Small intestine (tissue), 7 donors: ENCODE measurements around the gene ASIC1. TPM values are rescaled to one million over a fixed set of nuclear protein-coding genes. Genes with fewer than 3 reads are reported as not detected.

ENCODE experiments used
- DNase-seq, 2 donors: peaks; one replicate each; pipeline versions ENCODE4 v3.0.0 to v3.0.0-alpha.2; 2013
- FAIRE-seq: peaks from 2 replicates; lab custom pipeline; 2012; peaks lifted over from hg19 to GRCh38; lab: Jason Lieb, UNC
- H3K27ac ChIP-seq, 3 donors: one replicate each; pipeline ENCODE4 v1.5.1; 2013; ENCODE audit warnings: low read length in 2 of 3, mild to moderate bottlenecking in 2 of 3, control low read depth in 1 of 3, inconsistent platforms in 1 of 3, low read depth in 1 of 3, moderate library complexity in 1 of 3
- H3K27me3 ChIP-seq, 3 donors: one replicate each; pipeline ENCODE4 v1.6.1; 2013; ENCODE audit warnings: low read length in 3 of 3, inconsistent platforms in 1 of 3; ENCODE audit not compliant: control insufficient read depth in 3 of 3, insufficient read depth in 3 of 3
- H3K36me3 ChIP-seq, 3 donors: one replicate each; pipeline ENCODE4 v1.6.1; 2013; ENCODE audit warnings: low read length in 3 of 3, inconsistent platforms in 1 of 3, low read depth in 1 of 3, mild to moderate bottlenecking in 1 of 3, moderate library complexity in 1 of 3; ENCODE audit not compliant: control insufficient read depth in 3 of 3, insufficient read depth in 2 of 3
- H3K4me1 ChIP-seq, 3 donors: one replicate each; pipeline ENCODE4 v1.6.1; 2013; ENCODE audit warnings: low read length in 2 of 3, inconsistent platforms in 1 of 3, low read depth in 1 of 3, mild to moderate bottlenecking in 1 of 3, moderate library complexity in 1 of 3; ENCODE audit not compliant: control insufficient read depth in 3 of 3, insufficient read depth in 2 of 3
- H3K4me3 ChIP-seq, 3 donors: one replicate each; pipeline ENCODE4 v1.5.1; 2013; ENCODE audit warnings: low read length in 3 of 3, control low read depth in 1 of 3, inconsistent platforms in 1 of 3, low read depth in 1 of 3, mild to moderate bottlenecking in 1 of 3, moderate library complexity in 1 of 3
- H3K9me3 ChIP-seq, 2 donors: one replicate each; pipeline ENCODE4 v1.6.1; 2013; ENCODE audit warnings: low read depth in 1 of 2, low read length in 1 of 2; ENCODE audit not compliant: control insufficient read depth in 2 of 2, insufficient read depth in 1 of 2
- WGBS, 3 donors: extraction: QIAGEN DNeasy Blood & Tissue Kit; methylation state at CpG; one replicate each; pipeline ENCODE4 v1.1.7; 2013; 5-methylcytosine and 5-hydroxymethylcytosine counted together
- polyA plus RNA-seq, 4 donors: library from polyadenylated mRNA; stranded (reverse) in 3 of 4; unstranded in 1 of 4; fragments of 200-250 nt in 3 of 4; fragments of 120-200 nt in 1 of 4; gene quantifications; one replicate each; pipeline versions ENCODE4 v1.2.1 to v1.2.3, GENCODE V29; 2013
- donor health status: healthy with polysubstance abuse.
- donor health status: control.
- donor health status: control.
- donor health status: Bipolar disorder and iron deficiency.
- donor health status: healthy.

Gene ASIC1
- polyA plus RNA-seq, 4 donors = 0.81 to 2.2 (median 0.85) TPM; not detected in 1

DNA sequence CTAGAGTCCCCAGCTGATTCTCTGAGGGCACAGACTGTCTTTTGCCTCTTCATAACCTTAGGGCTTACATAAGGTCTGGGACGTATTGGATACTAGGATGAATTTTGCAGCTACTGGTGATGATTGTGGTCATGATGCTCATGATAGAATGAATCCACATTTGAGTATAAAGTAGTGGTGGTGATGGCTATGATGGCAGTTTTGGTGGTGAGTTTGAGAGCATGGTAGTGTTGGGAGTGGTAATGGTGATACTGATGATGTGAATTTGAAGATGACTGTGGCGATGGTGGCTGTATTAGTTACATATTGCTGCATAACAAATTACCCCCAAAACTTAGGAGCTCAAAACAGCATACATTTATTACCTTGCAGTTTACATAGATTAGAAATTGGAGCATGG lies 14.1 kb upstream of the ASIC1 start:
- FAIRE-seq = no peak
- H3K27ac ChIP-seq = no peak overlapping the region
- H3K4me1 ChIP-seq = peaks cover 0 to 5% (median 0%) of the 10 kb centered on the region in 3 donors
- DNase-seq = no peak
- no peaks in the 10 kb centered on the region for H3K9me3 ChIP-seq
- 89 to 94% (median 93%) methylated on average over 2 of the region's 2 CpGs for WGBS, 3 donors
- no peak overlapping the region for H3K4me3 ChIP-seq
- peaks cover 0 to 3% (median 0%) of the 10 kb centered on the region in 3 donors for H3K27me3 ChIP-seq
- no peaks in the 10 kb centered on the region for H3K36me3 ChIP-seq

DNA sequence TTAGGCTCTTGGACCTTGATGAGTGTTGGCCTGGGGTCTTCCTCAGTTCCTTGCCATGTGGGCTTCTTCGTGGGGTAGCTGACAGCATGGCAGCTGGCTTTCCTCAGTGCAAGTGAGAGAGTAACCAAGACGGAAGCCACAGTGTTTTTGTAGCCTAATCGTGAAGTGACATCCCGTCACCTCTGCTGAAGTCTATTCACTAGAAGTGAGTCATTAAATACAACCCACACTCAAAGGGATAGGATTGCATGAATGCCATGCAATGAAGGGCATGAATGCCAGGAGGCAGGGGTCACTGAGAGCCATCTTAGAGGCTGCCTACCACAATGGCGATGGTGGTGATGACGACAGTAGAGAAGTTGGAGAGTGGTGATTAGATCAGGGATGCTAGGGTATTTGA lies 13.5 kb upstream of the ASIC1 start:
- 73 to 88% (median 87%) methylated on average over 6 of the region's 6 CpGs for WGBS, 3 donors
- peaks cover 0 to 3% (median 0%) of the 10 kb centered on the region in 3 donors for H3K27me3 ChIP-seq
- no peak overlapping the region for H3K4me3 ChIP-seq
- FAIRE-seq = no peak
- H3K9me3 ChIP-seq = no peaks in the 10 kb centered on the region
- no peak overlapping the region for H3K27ac ChIP-seq
- DNase-seq = no peak
- H3K4me1 ChIP-seq = peaks cover 0 to 5% (median 0%) of the 10 kb centered on the region in 3 donors
- H3K36me3 ChIP-seq = no peaks in the 10 kb centered on the region

DNA sequence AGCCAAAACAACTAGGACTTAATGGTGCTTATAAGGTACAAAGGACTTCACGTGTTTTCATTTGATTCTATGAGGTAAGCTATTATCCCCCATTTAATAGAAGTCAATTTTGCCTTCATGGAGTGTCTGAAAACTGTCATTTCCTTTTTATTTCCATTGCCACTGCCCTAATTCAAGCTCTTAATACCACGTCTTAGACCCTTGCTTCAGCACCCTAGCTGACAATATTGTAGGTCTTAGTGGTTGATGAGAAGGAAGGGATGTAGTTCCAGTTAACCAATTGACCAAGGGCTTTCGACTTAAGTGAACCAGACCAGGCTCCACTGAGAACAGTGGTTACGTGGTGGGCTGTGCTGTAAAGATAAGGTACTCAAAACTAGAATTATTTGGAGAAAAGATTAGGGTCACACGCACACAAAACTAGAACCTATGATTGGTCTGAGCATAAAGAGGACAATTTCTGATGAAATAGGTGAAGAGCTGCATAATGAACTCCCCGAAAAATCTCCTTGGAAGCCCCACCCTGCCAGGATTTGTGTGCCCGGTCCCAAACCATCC lies 9.6 kb upstream of the ASIC1 start:
- FAIRE-seq (no peak), DNase-seq (no peak)
- H3K27me3 ChIP-seq = peaks cover 0 to 23% (median 3%) of the 10 kb centered on the region in 3 donors
- WGBS, 3 donors = 87 to 91% (median 90%) methylated on average over 7 of the region's 7 CpGs
- no peaks in the 10 kb centered on the region for H3K36me3 ChIP-seq
- H3K4me1 ChIP-seq = peaks cover 0 to 16% (median 2%) of the 10 kb centered on the region in 3 donors
- H3K27ac ChIP-seq = no peak overlapping the region
- H3K4me3 ChIP-seq = no peak overlapping the region
- H3K9me3 ChIP-seq = no peaks in the 10 kb centered on the region

DNA sequence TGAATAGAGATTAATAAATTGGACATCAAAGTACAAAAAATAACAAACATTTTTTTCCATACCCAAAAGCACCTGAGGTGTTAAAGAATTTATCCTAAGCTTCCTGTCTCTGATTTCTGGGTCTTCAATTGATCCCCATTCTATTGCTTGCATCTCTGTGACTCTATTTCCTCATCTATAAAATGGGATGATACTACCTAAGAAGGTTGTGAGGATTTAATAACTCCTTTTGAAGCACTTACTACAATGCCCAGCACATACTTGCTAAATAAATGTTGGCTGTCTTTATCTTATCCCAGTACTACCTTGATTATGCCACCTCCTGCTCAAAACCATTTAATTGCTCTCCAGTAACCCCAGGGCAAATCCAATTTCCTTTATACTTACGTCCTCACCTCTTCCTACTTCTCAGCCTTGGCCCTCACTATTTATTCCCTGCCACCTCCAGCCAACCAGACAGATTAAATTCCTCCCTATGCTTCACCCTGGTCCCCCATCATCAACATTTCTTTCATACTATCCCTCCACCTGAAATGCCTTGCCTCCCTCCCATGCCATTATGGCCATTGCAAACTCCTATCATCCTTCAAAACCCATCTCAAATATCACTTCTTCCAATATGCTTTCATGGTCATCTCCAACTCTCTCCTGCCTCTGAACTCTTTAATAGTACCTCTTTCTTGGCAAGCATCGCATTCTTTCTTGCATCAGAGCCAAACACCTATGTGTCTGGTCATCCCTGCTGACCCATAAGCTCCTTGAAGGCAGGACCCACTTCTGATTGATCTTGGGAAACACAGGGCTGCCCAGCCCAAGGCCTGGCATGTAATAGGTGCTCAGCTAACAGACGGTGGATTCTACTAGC lies 7.9 kb upstream of the ASIC1 start:
- Histone ChIP-seq H3K36me3 (no peaks in the 10 kb centered on the region), H3K4me3 (no peak overlapping the region), H3K27me3 (peaks cover 0 to 23% (median 3%) of the 10 kb centered on the region in 3 donors), H3K4me1 (peaks cover 0 to 16% (median 2%) of the 10 kb centered on the region in 3 donors), H3K27ac (no peak overlapping the region), H3K9me3 (no peaks in the 10 kb centered on the region)
- no peak for FAIRE-seq
- WGBS, 3 donors = 70 to 81% (median 71%) methylated on average over 3 of the region's 3 CpGs
- DNase-seq = no peak

DNA sequence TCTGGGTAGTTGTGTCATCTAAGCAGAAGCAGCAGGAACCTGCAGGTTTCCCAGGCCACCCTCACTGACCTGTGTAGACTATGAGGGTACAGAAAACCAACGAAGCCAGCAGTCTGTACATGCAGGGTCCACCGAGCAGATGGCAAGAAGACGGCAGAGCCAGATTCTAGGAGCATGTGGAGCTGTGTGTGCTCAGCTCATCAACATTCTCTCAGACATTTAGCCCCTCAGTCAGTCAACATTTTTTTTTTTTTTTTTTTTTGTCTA lies 7.3 kb upstream of the ASIC1 start:
- H3K27ac ChIP-seq = no peak overlapping the region
- no peak for DNase-seq
- no peaks in the 10 kb centered on the region for H3K9me3 ChIP-seq
- no peak overlapping the region for H3K4me3 ChIP-seq
- peaks cover 0 to 16% (median 2%) of the 10 kb centered on the region in 3 donors for H3K4me1 ChIP-seq
- H3K36me3 ChIP-seq = no peaks in the 10 kb centered on the region
- FAIRE-seq = no peak
- 56 to 68% (median 64%) methylated on average over 3 of the region's 3 CpGs for WGBS, 3 donors
- H3K27me3 ChIP-seq = peaks cover 0 to 23% (median 3%) of the 10 kb centered on the region in 3 donors

DNA sequence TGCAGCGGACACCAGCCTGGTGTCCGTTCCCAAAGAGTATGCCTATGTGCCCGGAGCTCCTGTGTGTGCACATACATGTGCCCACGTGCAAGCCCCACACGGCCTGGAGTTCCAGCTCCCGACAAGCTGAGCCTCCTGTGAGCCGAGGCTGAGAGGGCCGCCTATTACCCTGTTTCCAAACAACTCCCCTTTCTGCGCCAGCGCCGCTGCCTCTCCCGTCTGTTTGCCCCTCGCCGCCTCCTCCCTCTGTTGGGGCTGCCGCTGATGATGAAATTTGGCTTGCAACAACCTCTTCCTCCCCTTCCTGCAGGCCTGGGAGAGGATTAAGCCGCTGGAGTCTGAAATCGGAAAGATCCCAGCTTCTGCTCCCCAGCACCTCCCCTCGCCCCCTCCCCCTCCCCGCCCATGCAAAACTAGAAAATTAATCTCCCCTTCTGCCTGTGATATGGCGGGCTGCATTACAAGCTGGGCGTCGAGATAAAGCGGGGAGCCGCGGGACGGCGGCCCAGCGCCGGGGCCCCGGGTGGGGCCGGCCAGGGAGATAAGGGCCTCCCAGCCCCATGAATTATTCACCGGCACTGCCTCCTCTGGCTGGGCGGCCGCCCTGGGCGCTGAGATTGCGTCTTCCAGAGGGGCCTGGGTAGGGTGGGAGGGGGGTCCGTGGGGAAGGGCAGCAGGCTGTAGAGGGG lies 6.8 kb upstream of the ASIC1 start:
- WGBS, 3 donors = 4 to 7% (median 5%) methylated on average over 31 to 37 of the region's 37 CpGs
- Histone ChIP-seq H3K36me3 (no peaks in the 10 kb centered on the region), H3K27me3 (peaks cover 0 to 26% (median 3%) of the 10 kb centered on the region in 3 donors), H3K27ac (no peak overlapping the region), H3K9me3 (no peaks in the 10 kb centered on the region), H3K4me3 (peak overlapping the region in 2 of 3 donors; percentile 6 to 16), H3K4me1 (peaks cover 0 to 16% (median 2%) of the 10 kb centered on the region in 3 donors)
- FAIRE-seq (no peak), DNase-seq (peak; percentile 49 to 74)

DNA sequence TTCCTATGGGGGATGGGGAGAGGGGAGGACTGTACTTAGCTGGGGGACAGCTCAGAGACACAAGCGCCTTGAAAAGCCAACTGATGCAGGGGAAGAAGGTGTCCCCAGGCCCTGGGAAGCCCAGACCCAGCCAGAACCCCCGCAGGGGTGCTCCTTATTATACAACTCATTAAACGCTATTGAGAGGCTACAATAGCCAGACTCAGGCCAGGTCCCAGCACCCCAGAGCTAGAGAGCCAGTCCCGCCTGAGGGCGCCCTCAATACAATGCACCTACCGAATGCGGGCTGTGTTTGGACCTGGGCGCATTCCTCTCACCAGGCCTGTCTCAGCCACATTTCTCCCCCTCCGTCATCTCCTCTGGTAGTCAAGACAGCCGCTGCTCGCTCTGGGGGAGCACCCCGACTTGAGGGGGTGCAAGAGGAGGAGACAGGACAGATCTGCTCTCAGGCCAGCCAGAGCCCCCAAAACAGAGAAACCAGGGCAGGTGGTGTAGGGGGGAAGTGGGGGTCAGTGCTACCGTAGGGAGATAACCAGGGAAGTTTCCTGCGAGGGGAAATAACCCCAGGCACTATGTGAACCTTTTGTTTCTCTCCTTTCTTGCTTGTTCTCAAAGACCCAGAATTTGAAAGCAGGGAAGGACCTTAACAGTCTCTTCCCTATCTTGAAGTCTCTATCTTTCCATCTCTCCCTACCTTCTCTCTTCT lies 6.1 kb upstream of the ASIC1 start:
- no peaks in the 10 kb centered on the region for H3K9me3 ChIP-seq
- 62 to 69% (median 63%) methylated on average over 14 of the region's 14 CpGs for WGBS, 3 donors
- peaks cover 0 to 21% (median 2%) of the 10 kb centered on the region in 3 donors for H3K4me1 ChIP-seq
- H3K27ac ChIP-seq = no peak overlapping the region
- no peak overlapping the region for H3K4me3 ChIP-seq
- no peaks in the 10 kb centered on the region for H3K36me3 ChIP-seq
- DNase-seq (no peak), FAIRE-seq (no peak)
- peaks cover 0 to 33% (median 3%) of the 10 kb centered on the region in 3 donors for H3K27me3 ChIP-seq

DNA sequence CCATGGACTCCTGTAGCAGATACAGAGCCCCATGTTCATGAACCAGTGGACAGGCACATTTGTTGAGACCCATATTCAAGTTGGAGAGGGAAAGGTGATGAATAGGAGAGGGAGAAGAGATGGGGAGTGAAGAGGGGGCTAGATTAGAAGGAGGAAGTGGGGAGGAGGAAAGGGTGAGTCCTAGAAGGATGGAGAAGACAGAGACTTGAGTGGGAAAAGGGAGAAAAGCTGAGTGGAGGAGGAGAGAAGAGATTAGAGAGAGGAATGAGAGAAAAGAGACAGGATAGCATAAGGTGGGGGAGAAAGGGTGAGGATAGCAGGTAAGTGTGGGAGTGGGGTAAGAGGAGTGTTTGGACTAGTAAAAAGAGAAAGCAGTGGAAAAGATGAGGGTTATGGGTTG lies 4.9 kb upstream of the ASIC1 start:
- Histone ChIP-seq H3K9me3 (no peaks in the 10 kb centered on the region), H3K36me3 (no peaks in the 10 kb centered on the region), H3K4me3 (no peak overlapping the region), H3K27me3 (peaks cover 5 to 40% (median 8%) of the 10 kb centered on the region in 3 donors), H3K4me1 (peaks cover 0 to 30% (median 2%) of the 10 kb centered on the region in 3 donors), H3K27ac (no peak overlapping the region)
- DNase-seq (no peak), FAIRE-seq (no peak)
